Ramos (cell line): ENCODE measurements around the gene NRXN3.

Source experiments
- in situ Hi-C: fragments of 300-500 bp; cut with MboI; formaldehyde crosslinking; loops from one replicate; pipeline ENCODE4 v1.14.3; 2022; ENCODE audit warnings: low sequenced_read_pairs; ENCODE audit not compliant: unreplicated experiment

NRXN3 gene

DNA sequence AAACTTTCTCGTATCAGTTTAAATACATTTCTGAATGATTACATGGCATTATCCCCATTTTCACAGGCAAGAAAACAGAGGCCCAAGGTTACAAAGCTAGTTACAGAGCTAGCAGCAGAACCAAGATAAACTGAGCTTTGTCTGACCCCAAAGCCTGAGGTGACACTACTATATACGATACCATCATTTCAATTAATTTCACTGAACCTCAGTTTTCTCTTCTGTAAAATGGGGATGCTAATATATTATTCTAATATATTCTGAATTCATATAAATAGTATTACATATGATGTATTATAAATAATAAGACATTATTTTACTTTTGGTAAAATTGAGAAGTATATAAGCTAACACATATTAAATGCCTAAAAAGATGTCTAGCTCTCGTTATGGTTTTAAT, 143.3 kb downstream of the NRXN3 start:
- in situ Hi-C loops = no loop called here

DNA sequence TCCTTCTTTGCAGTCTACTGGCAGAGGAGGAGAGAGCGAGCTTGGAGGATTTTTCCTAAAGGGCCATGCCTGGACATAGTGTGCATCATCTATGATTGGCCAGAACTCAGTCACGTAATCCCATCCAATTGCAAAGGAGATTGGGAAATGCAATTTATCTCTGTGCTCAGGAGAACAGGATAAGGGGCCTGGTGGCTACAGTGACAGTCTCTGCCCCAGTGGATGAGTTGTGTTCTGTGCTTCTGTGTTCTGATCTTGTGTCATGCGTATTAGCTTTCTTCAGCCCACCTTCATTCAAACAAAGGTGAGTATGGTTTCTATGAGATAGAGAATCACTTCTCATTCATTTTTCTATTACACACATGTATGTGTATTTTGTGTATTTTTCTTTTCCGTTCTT, 144.3 kb downstream of the NRXN3 start:
- in situ Hi-C loops = no loop called here

DNA sequence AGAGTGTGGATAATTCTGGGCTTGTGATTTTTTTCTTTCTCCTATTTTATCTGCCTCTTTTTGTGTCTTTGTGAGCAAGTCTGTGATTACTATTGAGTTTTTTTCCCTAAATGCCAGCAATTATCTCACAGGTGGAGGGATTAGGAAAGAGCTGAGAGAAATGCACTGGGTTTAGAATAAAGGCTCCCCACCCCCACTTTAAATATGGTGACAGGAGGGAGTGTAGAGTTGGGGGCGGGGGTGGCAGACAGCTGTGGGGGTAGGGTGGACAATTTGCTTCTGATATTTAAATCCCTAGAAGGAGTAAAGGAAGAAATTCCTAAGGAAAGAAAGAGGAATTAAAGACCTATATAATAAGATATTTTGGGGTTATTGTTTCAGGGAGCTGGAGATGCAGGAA, 145.9 kb downstream of the NRXN3 start:
- in situ Hi-C loops = no loop called here

DNA sequence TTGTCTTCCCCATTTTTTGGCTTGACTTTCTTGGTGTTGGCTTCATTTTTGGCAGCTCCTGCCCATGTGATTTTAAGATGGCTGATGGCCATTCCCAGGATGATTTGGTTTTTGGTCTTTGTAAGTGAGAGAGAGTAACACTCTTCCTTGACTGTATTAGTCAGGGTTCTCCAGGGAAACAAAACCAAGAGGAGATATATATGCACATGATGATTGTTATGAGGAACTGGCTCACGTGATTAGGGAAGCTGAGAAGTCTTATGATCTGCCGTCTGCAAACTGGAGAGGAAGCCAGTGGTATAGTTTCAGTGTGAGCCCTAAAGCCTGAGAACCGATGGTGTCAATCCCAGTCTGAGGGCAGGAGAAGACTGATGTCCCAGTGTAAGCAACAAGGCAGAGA, 146.6 kb downstream of the NRXN3 start:
- in situ Hi-C loops = no loop called here

DNA sequence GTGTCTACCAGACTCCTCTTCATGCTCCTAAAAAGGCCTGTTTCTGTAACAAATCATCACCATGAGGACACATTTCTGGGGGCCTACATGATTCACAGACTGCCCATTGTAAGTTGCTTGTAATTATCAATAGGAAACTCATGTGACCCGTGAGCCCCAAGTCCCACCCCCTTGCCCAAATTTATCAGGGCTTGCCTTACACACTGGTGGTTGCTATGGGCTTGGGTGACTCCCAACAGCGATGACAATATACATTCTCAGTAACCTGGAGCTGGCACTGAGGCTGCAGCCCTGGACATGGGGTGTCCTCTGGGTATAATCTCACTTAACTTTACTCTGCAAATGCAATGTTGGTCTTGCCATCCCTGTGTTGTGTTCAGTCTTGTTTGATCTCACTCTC, 149.2 kb downstream of the NRXN3 start:
- in situ Hi-C loops = no loop called here

DNA sequence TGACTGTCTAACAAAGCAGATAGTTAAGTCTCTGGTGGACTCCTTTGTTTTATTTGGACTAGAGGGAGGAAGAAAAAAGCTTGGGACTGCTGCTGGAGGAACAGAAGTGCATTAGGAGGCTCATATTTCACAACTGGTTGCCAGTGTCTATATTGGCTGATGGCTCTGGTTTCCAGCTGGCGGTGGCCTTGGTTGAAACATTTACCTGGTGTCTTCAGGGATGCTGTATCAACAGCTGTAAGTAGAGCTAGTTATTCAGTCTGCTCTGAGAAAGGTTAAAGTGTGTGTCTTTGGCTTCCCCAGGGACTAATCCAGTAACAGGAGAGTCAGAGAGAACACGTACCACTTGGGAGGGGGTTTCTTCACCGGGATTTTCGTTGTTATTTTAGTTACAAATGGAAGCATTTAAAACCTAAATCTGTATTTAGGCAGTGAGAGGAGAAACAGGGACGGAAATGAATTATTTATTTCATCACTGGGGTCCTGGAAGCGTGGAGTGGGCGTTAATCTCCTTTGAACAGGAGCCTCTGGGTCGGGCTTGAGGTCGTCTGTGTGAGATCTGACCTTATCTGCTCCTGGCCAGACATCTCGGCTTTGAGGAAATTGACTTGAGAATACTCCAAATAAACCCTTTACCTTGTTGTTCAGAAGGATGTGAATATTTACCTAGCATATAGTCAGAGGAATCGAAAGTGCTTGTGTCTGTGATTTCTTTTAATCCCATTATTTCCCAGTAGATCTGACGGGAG, 149.9 kb downstream of the NRXN3 start:
- in situ Hi-C loops = no loop called here

DNA sequence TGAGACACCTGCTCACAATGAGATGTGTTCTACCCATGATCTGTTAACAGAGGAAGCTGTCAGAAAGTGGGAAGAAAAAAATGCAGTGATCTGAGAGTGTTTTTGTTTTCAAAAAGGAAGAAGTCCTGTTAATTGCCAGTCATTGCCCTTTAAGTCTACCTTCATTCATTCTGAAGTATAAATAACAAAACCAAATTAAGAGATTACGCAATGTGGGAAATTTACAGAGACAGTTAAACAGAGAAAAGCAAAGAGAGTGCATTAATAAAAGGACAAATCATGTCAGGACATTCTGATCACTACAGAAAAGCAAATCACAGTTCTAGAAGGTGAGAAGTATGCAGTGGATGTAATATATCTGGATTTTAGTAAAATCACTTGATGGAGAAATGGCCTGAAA, 154.2 kb downstream of the NRXN3 start:
- in situ Hi-C loops = no loop called here

DNA sequence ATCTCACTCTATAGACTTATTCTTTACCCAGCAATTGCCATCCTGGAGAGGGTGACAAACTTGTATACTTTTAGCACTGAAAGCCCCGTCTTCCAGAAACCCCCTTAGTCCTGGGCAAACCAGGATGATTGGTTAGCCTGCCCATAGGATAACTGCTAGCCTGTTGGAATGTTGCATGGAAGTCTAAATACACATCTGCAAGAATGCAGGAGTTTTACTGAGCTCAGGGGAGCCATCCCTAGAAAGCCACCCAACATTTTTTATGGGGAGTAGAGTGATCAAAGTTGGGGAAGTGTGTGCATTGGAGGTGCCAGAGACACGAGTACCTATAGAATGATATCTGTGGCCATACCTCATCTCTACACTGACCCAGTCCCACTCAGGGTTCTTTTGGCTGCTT, 155.7 kb downstream of the NRXN3 start:
- in situ Hi-C loops = no loop called here

DNA sequence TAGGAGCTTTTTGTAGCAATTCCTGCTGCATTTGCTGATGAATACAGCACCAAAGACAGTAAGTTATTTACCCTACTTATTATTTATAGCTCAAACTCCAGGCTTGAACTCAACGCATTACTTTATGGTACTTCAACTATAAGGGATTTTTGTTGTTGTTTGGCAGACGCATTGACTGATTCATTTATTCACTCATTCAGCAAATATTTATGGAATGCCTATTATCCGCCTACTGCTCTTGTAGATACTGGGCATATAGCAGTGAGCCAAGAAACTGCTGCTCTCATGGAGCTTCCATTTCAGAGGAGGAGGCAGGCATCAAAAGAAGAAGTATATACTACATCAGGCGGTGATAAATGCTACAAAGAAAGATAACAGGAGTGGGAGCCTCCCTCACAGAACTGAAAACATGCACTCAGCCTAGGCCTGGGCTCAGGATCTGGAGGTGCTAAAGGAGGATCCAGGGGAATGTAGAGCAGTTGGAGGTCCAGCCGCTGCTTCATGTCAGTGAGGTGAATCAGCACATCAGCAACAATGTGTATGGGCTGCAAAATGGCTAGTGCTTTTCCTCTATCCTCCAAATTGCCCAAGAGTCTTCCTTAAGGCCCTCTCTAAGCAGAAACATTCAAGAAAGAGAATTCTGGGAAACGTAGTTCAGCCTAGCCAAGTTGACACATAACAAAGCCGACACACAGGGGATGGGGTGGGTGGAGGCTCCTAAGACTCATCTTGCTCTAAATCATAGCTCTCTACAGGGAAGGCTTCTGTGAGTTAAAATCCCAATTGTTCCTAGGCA, 157.5 kb downstream of the NRXN3 start:
- in situ Hi-C loops = no loop called here

DNA sequence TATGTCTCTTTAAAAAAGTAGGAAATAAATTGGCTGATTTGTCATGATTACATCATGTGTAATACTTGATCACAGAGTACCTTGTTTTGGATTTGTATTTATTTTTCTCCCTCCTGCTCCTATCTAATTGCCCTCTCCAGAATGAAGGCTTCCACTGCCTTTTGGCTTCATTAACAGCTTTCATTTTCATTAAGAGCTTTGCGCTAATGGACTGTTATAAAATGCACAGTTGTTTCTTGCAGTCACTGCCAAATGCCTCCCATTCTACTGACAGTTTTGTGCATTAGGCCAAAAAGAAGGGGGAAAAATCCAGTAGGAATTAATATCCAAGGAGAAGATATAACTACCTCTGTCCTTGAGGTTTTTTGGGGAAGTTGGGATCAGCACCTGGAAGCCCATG, 159.2 kb downstream of the NRXN3 start:
- in situ Hi-C loops = no loop called here

DNA sequence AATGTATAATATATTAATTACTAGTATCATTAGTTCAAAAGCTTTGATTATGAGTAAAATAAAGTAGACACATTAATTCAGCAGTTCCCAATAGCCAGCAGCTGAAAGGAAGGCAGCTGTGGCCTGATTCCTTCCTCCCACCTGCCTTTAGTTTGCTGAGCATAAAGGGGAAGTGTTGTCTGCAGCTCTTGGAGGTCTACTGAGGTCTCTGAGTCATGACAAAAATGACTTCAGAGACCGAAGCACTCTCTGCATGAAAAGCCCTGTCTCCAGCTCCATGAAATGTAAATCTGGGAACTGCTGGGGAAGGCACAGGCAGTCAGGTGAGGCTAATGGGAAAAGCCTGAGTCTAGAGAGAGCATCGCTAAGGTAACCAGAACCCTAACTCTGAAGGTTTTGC, 165.4 kb downstream of the NRXN3 start:
- in situ Hi-C loops = no loop called here

DNA sequence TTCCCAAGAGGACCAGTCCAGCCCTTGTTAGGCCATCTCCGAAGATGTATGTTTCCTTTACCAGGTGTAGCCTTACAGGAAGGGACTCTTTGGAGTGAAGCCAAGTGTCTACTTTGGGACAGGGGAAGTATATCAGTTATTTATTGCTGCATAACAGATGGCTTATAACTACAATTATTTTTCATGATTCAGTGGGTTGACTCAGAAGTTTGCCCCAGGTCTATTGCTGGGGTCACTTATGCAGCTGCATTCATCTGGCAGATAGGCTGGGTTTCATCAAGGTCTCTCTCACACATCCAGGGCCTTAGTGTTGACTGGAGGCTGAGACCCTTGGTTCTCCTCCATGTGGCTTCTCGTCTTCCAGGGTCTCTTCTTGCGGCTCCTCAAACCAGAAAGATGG, 170.1 kb downstream of the NRXN3 start:
- in situ Hi-C loops = no loop called here

DNA sequence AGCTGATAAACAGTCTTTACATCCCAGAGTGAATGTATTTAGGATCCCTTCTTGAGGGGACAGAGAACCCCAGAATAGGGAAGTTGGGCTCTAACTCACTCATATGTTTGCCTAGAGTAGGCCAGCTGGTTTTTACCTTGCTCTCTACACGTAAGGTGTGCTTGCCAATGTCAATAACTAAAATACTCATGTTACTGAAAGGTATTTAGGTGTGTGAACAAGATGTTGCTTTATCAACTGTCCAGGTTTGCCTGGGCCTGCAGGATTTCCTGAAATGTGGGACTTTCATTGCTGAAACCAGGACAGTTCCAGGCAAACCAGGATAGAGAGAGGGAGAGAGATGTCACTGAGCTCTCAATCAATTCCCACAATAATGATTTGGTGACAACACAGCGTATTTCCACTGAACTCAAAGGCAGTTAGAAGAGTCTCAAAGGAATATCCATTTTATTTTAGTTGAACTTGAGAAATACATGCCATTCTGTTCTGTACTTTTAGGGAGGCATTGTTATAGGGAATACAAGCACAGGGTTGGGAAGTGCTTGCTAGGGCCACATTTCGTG, 171.7 kb downstream of the NRXN3 start:
- in situ Hi-C loops = no loop called here

DNA sequence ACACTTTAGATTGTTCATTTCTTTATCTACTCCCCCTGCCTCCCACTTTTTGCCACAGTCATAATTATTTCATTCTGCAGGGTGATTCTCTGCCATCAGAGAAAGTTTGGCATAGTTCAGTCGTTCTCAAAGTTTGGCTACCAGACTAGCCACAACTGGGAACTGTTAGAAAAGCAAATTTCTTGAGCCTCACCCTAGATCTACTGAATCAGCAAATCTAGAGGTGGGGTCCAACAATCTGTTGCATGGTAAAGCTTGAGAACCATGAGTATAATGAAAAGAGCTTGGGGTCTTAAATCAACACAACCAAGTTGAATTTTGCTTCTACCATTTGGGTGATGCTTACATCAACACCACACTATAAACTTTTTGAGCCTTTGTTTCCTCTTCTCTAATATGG, 172.7 kb downstream of the NRXN3 start:
- in situ Hi-C loops = no loop called here

DNA sequence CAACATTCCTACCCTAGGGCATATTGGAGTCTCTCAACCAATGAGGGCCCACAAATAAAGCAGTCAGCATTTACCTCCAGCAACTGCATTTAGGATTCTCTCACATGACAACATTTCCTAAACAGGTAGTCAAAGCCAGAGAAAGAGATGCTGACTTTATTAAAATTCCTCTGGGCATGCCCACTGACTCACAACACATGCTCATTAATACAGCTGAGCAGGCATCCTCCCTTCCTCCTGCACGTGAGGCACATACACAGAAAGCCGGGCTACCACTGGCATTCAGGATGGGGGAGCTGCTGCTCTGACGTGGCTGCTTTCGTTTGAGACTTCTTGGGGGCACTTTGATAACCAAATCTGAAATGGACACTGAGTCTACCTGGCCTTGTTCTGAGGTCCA, 174.1 kb downstream of the NRXN3 start:
- in situ Hi-C loops = no loop called here

DNA sequence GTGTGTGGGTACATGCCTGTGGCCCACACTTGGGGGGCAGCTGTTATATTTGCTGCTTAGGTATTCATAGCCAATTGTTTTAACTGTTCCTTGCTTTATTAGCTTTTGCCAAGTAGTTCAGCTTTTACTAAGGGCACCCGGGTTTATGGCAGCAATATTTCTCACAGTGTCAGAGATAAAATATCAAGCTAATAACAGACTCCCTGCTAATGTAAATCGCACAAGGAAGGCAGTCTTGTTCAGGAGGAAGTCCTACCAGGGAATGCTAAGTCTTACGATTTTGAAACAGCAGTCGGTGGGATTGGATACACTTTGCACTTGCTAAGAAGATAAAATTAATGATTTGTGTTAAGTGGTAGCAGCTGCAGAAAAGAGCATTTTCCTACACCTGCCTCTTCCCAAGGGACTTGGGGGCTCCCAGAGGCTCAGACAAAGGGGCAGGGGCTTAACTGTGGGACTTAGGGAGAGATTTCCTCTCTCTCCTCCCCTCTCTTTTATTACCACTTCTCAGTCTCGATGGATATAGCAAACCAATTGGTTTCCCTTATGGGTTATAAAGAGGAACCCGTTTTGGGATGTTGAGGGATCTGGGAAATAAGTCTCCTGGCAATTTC, 175.1 kb downstream of the NRXN3 start:
- in situ Hi-C loops = no loop called here

DNA sequence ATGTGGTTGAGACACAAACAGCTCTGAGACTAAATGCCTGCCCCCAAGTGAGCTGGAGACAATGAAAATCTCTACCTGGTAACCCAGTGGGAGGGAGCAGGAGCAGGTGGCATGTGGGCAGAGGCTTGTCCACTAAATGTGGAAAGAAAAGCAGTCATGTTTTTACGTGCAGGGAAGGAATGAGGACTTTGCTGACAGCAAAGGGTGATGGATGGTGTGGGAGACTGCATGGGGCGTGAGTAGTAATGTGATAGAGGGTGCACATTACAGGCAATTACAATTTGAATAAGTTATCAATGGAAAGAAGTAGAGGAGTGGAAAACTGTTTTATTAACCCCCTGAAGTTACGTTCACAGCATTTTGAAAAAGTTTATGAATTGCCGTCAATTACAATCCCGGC, 176.6 kb downstream of the NRXN3 start:
- in situ Hi-C loops = no loop called here

DNA sequence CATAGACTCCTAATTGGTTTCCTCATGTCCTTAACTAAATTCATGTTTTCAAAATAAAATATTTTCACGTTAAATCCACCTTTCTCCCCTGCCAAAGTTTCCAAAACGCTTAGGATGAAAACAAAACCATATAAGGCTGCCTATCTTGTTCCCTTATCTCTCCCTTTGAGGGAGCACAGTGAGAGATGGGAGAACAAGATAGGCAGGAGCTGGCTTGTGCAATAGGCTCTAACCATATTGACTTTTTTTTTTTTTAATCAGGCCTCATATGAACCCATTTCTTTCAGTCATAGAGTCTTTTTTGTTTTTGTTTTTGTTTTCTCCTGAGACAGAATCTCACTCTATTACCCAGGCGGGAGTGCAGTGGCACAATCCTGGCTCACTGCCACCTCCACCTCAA, 184.9 kb downstream of the NRXN3 start:
- in situ Hi-C loops = no loop called here

DNA sequence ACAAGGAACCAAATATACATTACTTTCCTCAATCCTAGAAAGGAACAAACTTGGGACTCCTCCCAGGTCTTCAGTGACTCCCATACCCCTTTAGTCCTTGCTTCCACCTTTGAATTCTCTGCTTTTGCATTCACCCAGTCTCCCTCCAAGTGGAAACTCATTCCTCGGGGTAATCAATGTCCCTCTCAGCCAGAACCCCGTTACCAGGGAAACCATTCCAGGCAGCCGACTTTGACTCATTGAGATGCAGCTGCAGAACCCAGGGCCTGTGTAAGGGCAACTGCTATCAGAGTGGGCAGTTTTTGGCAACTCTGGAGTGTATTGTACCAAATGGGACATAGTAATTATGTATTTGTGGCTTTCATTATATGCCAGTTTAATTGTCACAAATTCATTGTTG, 186.2 kb downstream of the NRXN3 start:
- in situ Hi-C loops = no loop called here

DNA sequence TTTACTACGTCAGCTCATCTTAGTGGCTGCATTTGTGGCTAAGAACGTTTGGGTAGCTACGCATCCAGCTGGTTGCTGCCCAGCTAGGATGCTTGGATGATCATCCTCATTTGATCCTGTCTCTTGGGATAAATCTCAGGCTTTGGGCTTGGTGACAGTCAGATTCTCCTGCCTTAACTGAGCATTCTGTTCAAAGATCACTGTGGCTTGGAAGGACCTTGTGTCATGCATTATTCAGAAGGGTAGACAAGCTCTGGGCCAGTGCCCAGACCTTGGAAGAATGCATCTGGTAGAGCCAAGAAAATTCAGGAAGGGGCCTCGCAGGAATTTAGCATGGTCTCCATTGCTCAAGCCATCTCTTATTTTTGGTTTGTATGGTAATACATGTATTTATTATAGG, 188.4 kb downstream of the NRXN3 start:
- in situ Hi-C loops = no loop called here

DNA sequence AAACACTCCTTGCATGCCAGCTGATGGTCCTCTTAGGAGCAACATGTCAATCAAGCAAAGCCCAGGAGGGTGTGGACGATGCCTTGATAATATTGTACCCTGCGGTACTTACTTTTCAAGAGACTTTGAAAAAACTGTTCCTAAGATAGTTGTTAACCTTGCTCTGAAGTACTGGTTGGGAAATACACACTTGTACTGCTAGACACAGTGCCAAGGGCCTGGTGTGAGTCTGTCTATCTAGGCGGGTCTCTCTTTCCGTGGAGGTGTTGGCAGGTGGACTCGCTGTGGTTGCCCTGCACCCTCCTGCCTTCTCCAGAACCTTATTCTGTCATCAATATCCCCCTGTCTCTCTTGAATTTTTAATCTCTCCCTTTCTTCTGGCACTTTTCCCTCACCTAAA, 189.4 kb downstream of the NRXN3 start:
- in situ Hi-C loops = no loop called here
